ENCODE data around the gene PLCD1. TPM values are rescaled to one million over a fixed set of nuclear protein-coding genes. Genes with fewer than 3 reads are reported as not detected.

PLCD1 gene
- total RNA-seq: 39.2 and 44.8 TPM in 2 replicates

GRCh38 chr3:38029400-38030125, at the start of gene PLCD1:
TSS of gene PLCD1 (minus strand) at chr3:38029642. CDS start at chr3:38029539, 103 bp downstream.

GRCh38 chr3:38039101-38039898, 9.9 kb upstream of the PLCD1 start, which contains the start of gene DLEC1:
TSS of gene DLEC1 (plus strand) at chr3:38039208. CDS start at chr3:38039226, 18 bp downstream.

GRCh38 chr3:37990527-37990926, 38.9 kb downstream of the PLCD1 start, which contains the start of gene VILL:
TSS of gene VILL (plus strand) at chr3:37990786. CDS start at chr3:37993673, 2,887 bp downstream.

Other genes with a start within 250 kb of the PLCD1 start
- gene CTDSPL, start 167.8 kb downstream of the PLCD1 start, total RNA-seq: 24.4 and 26.1 TPM in 2 replicates
- 6.3 and 7.2 TPM in 2 replicates for gene VILL, start 38.9 kb downstream of the PLCD1 start, total RNA-seq
- 0.13 and 0.17 TPM in 2 replicates for gene DLEC1, start 9.6 kb upstream of the PLCD1 start, total RNA-seq
- gene ACAA1, start 107.5 kb upstream of the PLCD1 start, total RNA-seq: 25.3 and 28.1 TPM in 2 replicates
- gene MYD88, start 109.0 kb upstream of the PLCD1 start, total RNA-seq: 13.2 and 13.9 TPM in 2 replicates
- 40.7 and 51.3 TPM in 2 replicates for gene OXSR1, start 135.9 kb upstream of the PLCD1 start, total RNA-seq
- 0.46 and 1.2 TPM in 2 replicates for gene SLC22A13, start 236.2 kb upstream of the PLCD1 start, total RNA-seq

All from smooth muscle cell of the pulmonary artery (primary cell).